Fibroblast of the aortic adventitia (primary cell): ENCODE data around the gene FHIT. TPM values are rescaled to one million over a fixed set of nuclear protein-coding genes. Genes with fewer than 3 reads are reported as not detected.

Experiments
- DNase-seq: peaks from one replicate; pipeline ENCODE4 v3.0.0-alpha.2; 2010; ENCODE audit warnings: low read depth
- H3K4me3 ChIP-seq: 2 replicates; pipeline ENCODE4 v1.5.1; 2011; ENCODE audit warnings: low read depth, mild to moderate bottlenecking, control low read depth, low read length, moderate library complexity
- total RNA-seq: library from RNA; depleted of rRNA; stranded (reverse); fragments of >200 nt; gene quantifications from 2 replicates; pipeline ENCODE4 v1.2.3, GENCODE V29; 2012; ENCODE audit warnings: low replicate concordance
- TF ChIP-seq, protein P1 (sequence below): IDR thresholded peaks from 2 replicates; pipeline ENCODE4 v1.5.1; 2011; ENCODE audit warnings: mild to moderate bottlenecking, low read length, control low read depth, inconsistent platforms; ENCODE audit not compliant: insufficient read depth

The FHIT gene
- total RNA-seq, 1 donor = 1.5 TPM

DNA sequence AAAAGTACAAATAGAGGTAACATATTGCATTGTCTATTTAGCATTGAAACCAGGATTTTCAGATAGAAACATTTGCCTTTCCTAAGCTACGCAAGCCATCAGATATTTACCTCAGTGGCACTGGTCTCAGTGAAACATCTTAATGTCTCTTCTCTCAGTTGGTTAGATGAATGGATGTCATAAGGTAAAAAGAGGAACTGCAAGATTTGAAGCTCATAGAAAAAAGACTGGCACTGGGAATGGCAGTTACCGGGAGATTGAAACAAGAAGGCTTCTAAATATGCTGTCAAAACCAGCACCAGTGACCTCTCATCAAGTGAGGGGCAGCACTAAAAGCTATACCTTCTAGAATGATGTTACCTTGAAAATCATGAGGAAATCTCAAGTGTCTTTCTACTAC is 486.4 kb downstream of the FHIT start:
- DNase-seq = no peak
- TF ChIP-seq, protein P1, sequence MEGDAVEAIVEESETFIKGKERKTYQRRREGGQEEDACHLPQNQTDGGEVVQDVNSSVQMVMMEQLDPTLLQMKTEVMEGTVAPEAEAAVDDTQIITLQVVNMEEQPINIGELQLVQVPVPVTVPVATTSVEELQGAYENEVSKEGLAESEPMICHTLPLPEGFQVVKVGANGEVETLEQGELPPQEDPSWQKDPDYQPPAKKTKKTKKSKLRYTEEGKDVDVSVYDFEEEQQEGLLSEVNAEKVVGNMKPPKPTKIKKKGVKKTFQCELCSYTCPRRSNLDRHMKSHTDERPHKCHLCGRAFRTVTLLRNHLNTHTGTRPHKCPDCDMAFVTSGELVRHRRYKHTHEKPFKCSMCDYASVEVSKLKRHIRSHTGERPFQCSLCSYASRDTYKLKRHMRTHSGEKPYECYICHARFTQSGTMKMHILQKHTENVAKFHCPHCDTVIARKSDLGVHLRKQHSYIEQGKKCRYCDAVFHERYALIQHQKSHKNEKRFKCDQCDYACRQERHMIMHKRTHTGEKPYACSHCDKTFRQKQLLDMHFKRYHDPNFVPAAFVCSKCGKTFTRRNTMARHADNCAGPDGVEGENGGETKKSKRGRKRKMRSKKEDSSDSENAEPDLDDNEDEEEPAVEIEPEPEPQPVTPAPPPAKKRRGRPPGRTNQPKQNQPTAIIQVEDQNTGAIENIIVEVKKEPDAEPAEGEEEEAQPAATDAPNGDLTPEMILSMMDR = no peak
- no peak overlapping the region for H3K4me3 ChIP-seq

DNA sequence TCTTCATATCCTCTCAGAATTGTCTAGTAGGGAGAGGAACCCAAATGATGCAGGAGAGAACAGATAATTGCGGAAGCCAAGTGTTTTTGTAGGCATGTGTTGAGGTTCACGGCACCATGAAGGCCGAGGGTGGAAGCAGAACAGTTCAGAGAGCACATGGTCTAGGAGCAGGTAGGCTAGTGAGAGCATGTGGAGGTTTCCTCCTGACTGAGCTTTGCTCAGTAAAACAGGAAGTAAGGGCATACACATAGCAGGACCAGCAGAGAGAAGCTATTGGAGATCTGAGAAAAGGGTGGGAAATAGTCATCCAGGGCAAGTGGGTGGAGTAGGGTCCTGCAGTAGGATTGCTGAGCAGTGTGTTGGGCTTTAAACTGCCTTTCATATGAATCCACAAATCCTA is 491.1 kb downstream of the FHIT start:
- no peak overlapping the region for H3K4me3 ChIP-seq
- DNase-seq = no peak
- TF ChIP-seq, protein P1 = no peak

- TF ChIP-seq, protein P1 = no peak
- no peak for DNase-seq
- no peak overlapping the region for H3K4me3 ChIP-seq
Observed at GRCh38 chr3:60759439-60759838, 491.8 kb downstream of the FHIT start.

- H3K4me3 ChIP-seq = no peak overlapping the region
- no peak for DNase-seq
- TF ChIP-seq, protein P1 = no peak
Observed at GRCh38 chr3:60758831-60759230, 492.4 kb downstream of the FHIT start.

GRCh38 chr3:60758171-60758570 is 493.1 kb downstream of the FHIT start:
- TF ChIP-seq, protein P1 = no peak
- no peak overlapping the region for H3K4me3 ChIP-seq
- DNase-seq = no peak

DNA sequence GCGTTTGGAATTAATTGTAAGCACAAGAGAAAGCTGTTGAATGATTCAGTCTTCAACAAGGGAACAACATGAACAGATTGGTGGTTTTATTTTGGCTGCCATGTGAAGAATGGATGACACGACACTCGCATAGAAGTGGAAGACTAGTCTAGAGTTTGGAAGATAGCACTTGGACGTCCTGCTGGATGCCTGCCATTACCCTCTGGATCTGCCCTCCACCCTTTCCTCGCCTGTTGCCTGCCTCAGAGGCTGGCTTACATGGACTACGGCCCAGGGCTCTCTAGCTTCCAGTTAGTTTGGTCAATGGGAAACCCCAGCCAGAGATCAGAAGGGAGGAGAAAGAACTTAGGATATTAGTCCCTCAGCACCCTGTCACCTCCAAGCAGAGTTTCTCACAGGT is 493.5 kb downstream of the FHIT start:
- H3K4me3 ChIP-seq = no peak overlapping the region
- TF ChIP-seq, protein P1 = no peak
- DNase-seq = no peak

DNA sequence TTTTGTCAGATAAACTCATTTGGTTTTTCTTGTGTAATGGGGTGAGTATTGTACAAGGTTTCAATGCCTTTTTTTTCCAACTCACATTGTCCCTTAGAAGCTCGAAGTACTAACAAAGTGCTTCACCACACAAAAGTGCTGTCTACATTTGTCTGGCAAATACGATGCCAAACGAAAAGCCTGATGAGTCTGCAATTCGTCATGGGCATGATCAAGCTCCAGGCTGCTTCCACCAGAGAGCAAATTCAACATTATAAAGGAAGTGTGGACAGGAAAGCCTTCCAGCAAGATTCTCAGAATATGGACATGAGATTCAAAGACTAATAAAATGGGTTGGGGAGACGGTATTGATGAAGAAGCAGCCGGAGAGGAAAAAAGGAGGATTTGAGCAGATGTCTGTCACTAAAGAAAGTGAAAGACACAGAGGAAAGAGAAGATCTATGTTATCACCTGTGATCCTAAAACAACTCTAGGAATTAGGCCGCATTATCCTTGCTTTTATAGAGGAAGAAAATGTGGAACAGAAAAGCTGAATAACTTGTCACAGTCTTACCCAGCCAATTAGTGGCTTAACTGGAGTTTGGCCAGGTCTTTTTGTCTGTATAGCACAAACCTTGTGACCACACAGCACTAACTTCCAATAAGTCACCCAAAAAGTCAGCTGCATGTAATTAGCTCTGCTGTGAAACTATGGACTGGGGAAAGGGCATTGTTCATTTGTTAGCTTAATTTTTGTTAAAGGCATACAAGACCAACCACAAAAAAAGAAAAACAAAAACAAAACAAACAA is 494.8 kb downstream of the FHIT start:
- no peak for DNase-seq
- H3K4me3 ChIP-seq = no peak overlapping the region
- TF ChIP-seq, protein P1 = no peak
